GM18951 (cell line): ENCODE data around the gene CD99.

Experiments used
- POLR2A ChIP-seq: IDR thresholded peaks from 4 replicates; pipeline ENCODE4 v1.6.1; 2011; ENCODE audit warnings: mild to moderate bottlenecking; ENCODE audit not compliant: insufficient read length, insufficient read depth; ENCODE audit errors: extremely low read depth
- in situ Hi-C: fragments of 300-500 bp; cut with MboI; formaldehyde crosslinking; loops from one replicate; pipeline ENCODE4 v1.12.0; 2022; ENCODE audit warnings: low sequenced_read_pairs, mixed read lengths, inconsistent platforms; ENCODE audit not compliant: unreplicated experiment

Gene CD99

GRCh38 chrX:2679534-2680485, 11.3 kb upstream of the CD99 start:
- TF ChIP-seq POLR2A, result no peak
- in situ Hi-C loops, result no loop called here

- in situ Hi-C loops, result no loop called here
- TF ChIP-seq POLR2A, result no peak
These were observed 10.4 kb upstream of the CD99 start for GRCh38 chrX:2680486-2681348.

GRCh38 chrX:2682565-2683177, 8.4 kb upstream of the CD99 start:
- TF ChIP-seq POLR2A, result no peak
- in situ Hi-C loops, result no loop called here

GRCh38 chrX:2684256-2684655, 6.8 kb upstream of the CD99 start:
- in situ Hi-C loops, result no loop called here
- no peak for TF ChIP-seq POLR2A

- in situ Hi-C loops, result no loop called here
- TF ChIP-seq POLR2A, result no peak
These were observed 5.2 kb upstream of the CD99 start for GRCh38 chrX:2685886-2686285.

GRCh38 chrX:2689773-2690666, 1.1 kb upstream of the CD99 start:
- in situ Hi-C loops, result no loop called here
- TF ChIP-seq POLR2A, result no peak

GRCh38 chrX:2691543-2692220, 587 bp downstream of the CD99 start:
- no peak for TF ChIP-seq POLR2A
- in situ Hi-C loops, result no loop called here

GRCh38 chrX:2692221-2693112, 1.4 kb downstream of the CD99 start:
- in situ Hi-C loops, result no loop called here
- no peak for TF ChIP-seq POLR2A

- TF ChIP-seq POLR2A, result no peak
- in situ Hi-C loops, result no loop called here
These were observed 2.3 kb downstream of the CD99 start for GRCh38 chrX:2693113-2694002.

- TF ChIP-seq POLR2A, result no peak
- in situ Hi-C loops, result no loop called here
These were observed 3.8 kb downstream of the CD99 start for GRCh38 chrX:2694914-2695267.
